Epithelial cell of proximal tubule (primary cell): ENCODE data around the gene TSPYL4. TPM values are rescaled to one million over a fixed set of nuclear protein-coding genes. Genes with fewer than 3 reads are reported as not detected.

Source experiments
- DNase-seq: peaks from one replicate; pipeline ENCODE4 v3.0.0-alpha.2; 2011; ENCODE audit warnings: low read depth
- H3K4me3 ChIP-seq: 2 replicates; pipeline ENCODE4 v1.5.1; 2011; ENCODE audit warnings: low read depth, mild to moderate bottlenecking, low read length
- CTCF ChIP-seq: conservative IDR thresholded peaks from 2 replicates; pipeline ENCODE4 v1.5.1; 2012; ENCODE audit warnings: low read depth, mild to moderate bottlenecking, low read length
- total RNA-seq: library from RNA; depleted of rRNA; stranded (reverse); fragments of >200 nt; gene quantifications from 2 replicates; pipeline ENCODE4 v1.2.3, GENCODE V29; 2015

TSPYL4 gene
- total RNA-seq, 1 donor from 2014 or later = 8.5 TPM

GRCh38 chr6:116251568-116252384 lies 2.1 kb downstream of the TSPYL4 start:
- no peak for DNase-seq
- TF ChIP-seq CTCF = no peak
- H3K4me3 ChIP-seq = peak overlapping the region; percentile 16

GRCh38 chr6:116248577-116248976 lies 5.3 kb downstream of the TSPYL4 start:
- H3K4me3 ChIP-seq = no peak overlapping the region
- no peak for DNase-seq
- no peak for TF ChIP-seq CTCF

- H3K4me3 ChIP-seq = no peak overlapping the region
- TF ChIP-seq CTCF = no peak
- no peak for DNase-seq
Measured at GRCh38 chr6:116247285-116247684, 6.6 kb downstream of the TSPYL4 start.

- TF ChIP-seq CTCF = no peak
- H3K4me3 ChIP-seq = no peak overlapping the region
- no peak for DNase-seq
Measured at GRCh38 chr6:116246089-116246488, 7.8 kb downstream of the TSPYL4 start.

- no peak overlapping the region for H3K4me3 ChIP-seq
- TF ChIP-seq CTCF = no peak
- no peak for DNase-seq
Measured at GRCh38 chr6:116244284-116244683, 9.6 kb downstream of the TSPYL4 start.

GRCh38 chr6:116239856-116240255 lies 14.0 kb downstream of the TSPYL4 start:
- no peak for TF ChIP-seq CTCF
- DNase-seq = no peak
- no peak overlapping the region for H3K4me3 ChIP-seq

GRCh38 chr6:116239256-116239655 lies 14.6 kb downstream of the TSPYL4 start:
- no peak overlapping the region for H3K4me3 ChIP-seq
- no peak for DNase-seq
- no peak for TF ChIP-seq CTCF
